Measurements from ENCODE around the gene AP2A2.
A peak's percentile ranks its signal among the peaks of the same experiment; 100 is the strongest.

The AP2A2 gene

GRCh38 chr11:1008001-1008802, 82.5 kb downstream of the AP2A2 start:
- Histone ChIP-seq H3K4me1 (ENCODE audit: control insufficient read depth, insufficient read depth, low read length) (no peaks in the 10 kb centered on the region), H3K4me3 (ENCODE audit: low read depth, low read length) (no peak overlapping the region), H3K9me3 (ENCODE audit: control insufficient read depth, insufficient read depth, low read depth, low read length) (no peaks in the 10 kb centered on the region), H3K36me3 (ENCODE audit: control insufficient read depth in 2 of 2, insufficient read depth in 1 of 2, low read length in 2 of 2) (peaks cover 3 to 88% of the 10 kb centered on the region in 2 experiments; a peak in 2 of 3 replicates), H3K27ac (ENCODE audit: extremely low read depth, low read depth, low read length) (no peak overlapping the region)
- ChIA-PET CTCF (interaction anchor here (0.6 kb wide), 1 partner anchor 34 kb away, joined by 6 read pairs; no protein-coding TSS in a partner anchor), POLR2A (no interaction called here)
- TF ChIP-seq ZNF549 (tag by site-specific recombination; IDR thresholded peaks at IDR 0.05), result no peak
- no peak for TF ChIP-seq BCL11B (tag by site-specific recombination; IDR thresholded peaks at IDR 0.05; ENCODE audit: low read depth)
- no peak for TF ChIP-seq REPIN1 (tag by site-specific recombination; IDR thresholded peaks at IDR 0.05; ENCODE audit: low read depth)
- no peak for TF ChIP-seq ZBTB44 (tag by site-specific recombination; IDR thresholded peaks at IDR 0.05)
- peak; percentile 42 for TF ChIP-seq ZIC2 (tag by site-specific recombination; IDR thresholded peaks at IDR 0.05)
- TF ChIP-seq ZBTB6 (tag by site-specific recombination; IDR thresholded peaks at IDR 0.05), result peak; percentile 21; the same call in 1 of the 2 replicates

GRCh38 chr11:1008803-1009145, 83.1 kb downstream of the AP2A2 start:
- TF ChIP-seq ZNF354C (tag by site-specific recombination; IDR thresholded peaks at IDR 0.05; ENCODE audit: borderline replicate concordance, low read depth) (no peak), ZNF23 (tag by site-specific recombination; IDR thresholded peaks at IDR 0.05; ENCODE audit: borderline replicate concordance) (no peak)
- peaks cover 3 to 82% of the 10 kb centered on the region in 2 experiments; a peak in 2 of 3 replicates for H3K36me3 ChIP-seq (ENCODE audit: control insufficient read depth in 2 of 2, insufficient read depth in 1 of 2, low read length in 2 of 2)
- CTCF ChIA-PET, result no interaction called here

GRCh38 chr11:1009371-1009770, 83.7 kb downstream of the AP2A2 start:
- TF ChIP-seq ZNF623 (tag by site-specific recombination; IDR thresholded peaks at IDR 0.05), result no peak
- peaks cover 3 to 76% of the 10 kb centered on the region in 2 experiments; a peak in 2 of 3 replicates for H3K36me3 ChIP-seq (ENCODE audit: control insufficient read depth in 2 of 2, insufficient read depth in 1 of 2, low read length in 2 of 2)
- ChIA-PET CTCF (interaction anchor here (0.5 kb wide), 1 partner anchor 643 kb away, joined by 4 read pairs; no protein-coding TSS in a partner anchor), POLR2A (no interaction called here)
- no peak overlapping the region for H3K27ac ChIP-seq (ENCODE audit: extremely low read depth, low read depth, low read length)
- H3K9me3 ChIP-seq (ENCODE audit: control insufficient read depth, insufficient read depth, low read depth, low read length), result no peaks in the 10 kb centered on the region
- H3K4me3 ChIP-seq (ENCODE audit: low read depth, low read length), result no peak overlapping the region
- no peaks in the 10 kb centered on the region for H3K4me1 ChIP-seq (ENCODE audit: control insufficient read depth, insufficient read depth, low read length)

More at GRCh38 chr11:1008803-1009145, 83.1 kb downstream of the AP2A2 start:
- POLR2A ChIA-PET, result no interaction called here
- H3K4me1 ChIP-seq (ENCODE audit: control insufficient read depth, insufficient read depth, low read length), result no peaks in the 10 kb centered on the region
- no peaks in the 10 kb centered on the region for H3K9me3 ChIP-seq (ENCODE audit: control insufficient read depth, insufficient read depth, low read depth, low read length)
- H3K4me3 ChIP-seq (ENCODE audit: low read depth, low read length), result no peak overlapping the region
- no peak overlapping the region for H3K27ac ChIP-seq (ENCODE audit: extremely low read depth, low read depth, low read length)

- TF ChIP-seq WT1 (tag by site-specific recombination; IDR thresholded peaks at IDR 0.05) (no peak), ZNF132 (tag by site-specific recombination; IDR thresholded peaks at IDR 0.05; ENCODE audit: borderline replicate concordance) (no peak), KLF1 (tag by site-specific recombination; IDR thresholded peaks at IDR 0.05) (no peak), ZNF280D (tag by site-specific recombination; IDR thresholded peaks at IDR 0.05) (no peak), ZNF112 (tag by site-specific recombination; IDR thresholded peaks at IDR 0.05) (no peak), ZNF37A (tag by site-specific recombination; IDR thresholded peaks at IDR 0.05) (no peak), ZNF544 (tag by site-specific recombination; IDR thresholded peaks at IDR 0.05) (no peak)
- H3K9me3 ChIP-seq (ENCODE audit: control insufficient read depth, insufficient read depth, low read depth, low read length), result no peaks in the 10 kb centered on the region
- H3K36me3 ChIP-seq (ENCODE audit: control insufficient read depth in 2 of 2, insufficient read depth in 1 of 2, low read length in 2 of 2), result peaks cover 0 to 70% of the 10 kb centered on the region in 2 experiments; a peak in 1 of 3 replicates
- no peaks in the 10 kb centered on the region for H3K4me1 ChIP-seq (ENCODE audit: control insufficient read depth, insufficient read depth, low read length)
- CTCF ChIA-PET, result interaction anchor here (0.5 kb wide), 1 partner anchor 643 kb away, joined by 4 read pairs; no protein-coding TSS in a partner anchor
- H3K27ac ChIP-seq (ENCODE audit: extremely low read depth, low read depth, low read length), result no peak overlapping the region
- no peak overlapping the region for H3K4me3 ChIP-seq (ENCODE audit: low read depth, low read length)
- POLR2A ChIA-PET, result no interaction called here
Measured at GRCh38 chr11:1009991-1010390, 84.3 kb downstream of the AP2A2 start.
